ENCODE results near the gene TAMALIN. TPM values are rescaled to one million over a fixed set of nuclear protein-coding genes. Genes with fewer than 3 reads are reported as not detected.

TAMALIN gene
- total RNA-seq, 2 donors from 2014 or later, result 16.5 to 38.6 TPM

DNA sequence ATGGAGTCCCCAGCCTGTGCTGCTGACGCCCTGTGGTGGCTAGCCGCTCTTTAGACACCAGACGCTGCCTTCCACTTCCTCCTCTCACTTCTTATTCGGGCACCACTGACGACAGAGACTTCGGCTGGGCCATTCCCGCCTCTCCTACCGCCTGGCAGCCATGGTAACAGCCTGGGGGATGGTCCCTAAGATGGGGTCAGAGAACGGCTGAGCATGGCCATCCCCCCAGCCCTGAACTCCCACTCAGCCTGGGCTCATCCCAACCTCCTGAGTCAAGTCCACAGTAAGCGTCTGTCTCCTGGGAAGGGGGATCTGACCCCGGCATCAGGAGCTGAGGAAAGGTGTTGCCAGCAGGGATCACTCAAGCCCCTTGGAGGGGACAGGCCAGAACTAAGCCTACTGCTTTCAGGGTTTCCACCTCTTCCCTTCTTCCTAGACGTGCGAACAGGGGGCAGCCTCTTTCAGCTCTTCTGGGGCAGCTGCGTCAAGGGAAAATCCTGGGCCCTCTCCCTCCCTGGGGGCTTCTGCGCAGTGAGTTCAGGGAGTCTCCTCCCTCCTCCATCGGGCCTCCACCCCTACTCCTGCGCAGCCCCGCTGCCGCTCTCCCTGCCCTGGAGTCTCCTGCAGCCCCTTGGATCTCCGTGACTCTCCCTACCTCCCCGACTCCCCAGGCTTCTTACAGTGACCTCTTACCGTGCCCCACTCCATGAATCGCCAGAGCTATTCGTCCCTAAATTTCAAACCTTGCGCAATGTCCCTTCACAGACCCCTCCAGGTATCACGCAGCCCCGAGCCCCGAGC lies 643 bp upstream of the TAMALIN start:
- WGBS, result 47% methylated on average over 25 of the region's 28 CpGs
- no peaks in the 10 kb centered on the region for H3K27me3 ChIP-seq (replicated peaks; ENCODE audit: insufficient read depth)
- peak overlapping the region; percentile 75 to 79 for H3K4me3 ChIP-seq
- intact Hi-C loops (cut with DNase I), result loop anchor here (2.0 kb wide), 1 partner anchor 15 kb away; no protein-coding TSS in a partner anchor
- no peak for TF ChIP-seq POLR2AphosphoS5 (IDR thresholded peaks at IDR 0.05)
- TF ChIP-seq, protein P1, sequence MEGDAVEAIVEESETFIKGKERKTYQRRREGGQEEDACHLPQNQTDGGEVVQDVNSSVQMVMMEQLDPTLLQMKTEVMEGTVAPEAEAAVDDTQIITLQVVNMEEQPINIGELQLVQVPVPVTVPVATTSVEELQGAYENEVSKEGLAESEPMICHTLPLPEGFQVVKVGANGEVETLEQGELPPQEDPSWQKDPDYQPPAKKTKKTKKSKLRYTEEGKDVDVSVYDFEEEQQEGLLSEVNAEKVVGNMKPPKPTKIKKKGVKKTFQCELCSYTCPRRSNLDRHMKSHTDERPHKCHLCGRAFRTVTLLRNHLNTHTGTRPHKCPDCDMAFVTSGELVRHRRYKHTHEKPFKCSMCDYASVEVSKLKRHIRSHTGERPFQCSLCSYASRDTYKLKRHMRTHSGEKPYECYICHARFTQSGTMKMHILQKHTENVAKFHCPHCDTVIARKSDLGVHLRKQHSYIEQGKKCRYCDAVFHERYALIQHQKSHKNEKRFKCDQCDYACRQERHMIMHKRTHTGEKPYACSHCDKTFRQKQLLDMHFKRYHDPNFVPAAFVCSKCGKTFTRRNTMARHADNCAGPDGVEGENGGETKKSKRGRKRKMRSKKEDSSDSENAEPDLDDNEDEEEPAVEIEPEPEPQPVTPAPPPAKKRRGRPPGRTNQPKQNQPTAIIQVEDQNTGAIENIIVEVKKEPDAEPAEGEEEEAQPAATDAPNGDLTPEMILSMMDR (IDR thresholded peaks at IDR 0.05), result no peak
- TF ChIP-seq POLR2A (IDR thresholded peaks at IDR 0.05), result no peak
- no peaks in the 10 kb centered on the region for H3K36me3 ChIP-seq
- no peak for DNase-seq (ENCODE audit: low spot score)
- peaks cover 19% of the 10 kb centered on the region for H3K4me1 ChIP-seq (replicated peaks)
- no peaks in the 10 kb centered on the region for H3K9me3 ChIP-seq
- H3K27ac ChIP-seq, result peak overlapping the region; percentile 87 to 88

DNA sequence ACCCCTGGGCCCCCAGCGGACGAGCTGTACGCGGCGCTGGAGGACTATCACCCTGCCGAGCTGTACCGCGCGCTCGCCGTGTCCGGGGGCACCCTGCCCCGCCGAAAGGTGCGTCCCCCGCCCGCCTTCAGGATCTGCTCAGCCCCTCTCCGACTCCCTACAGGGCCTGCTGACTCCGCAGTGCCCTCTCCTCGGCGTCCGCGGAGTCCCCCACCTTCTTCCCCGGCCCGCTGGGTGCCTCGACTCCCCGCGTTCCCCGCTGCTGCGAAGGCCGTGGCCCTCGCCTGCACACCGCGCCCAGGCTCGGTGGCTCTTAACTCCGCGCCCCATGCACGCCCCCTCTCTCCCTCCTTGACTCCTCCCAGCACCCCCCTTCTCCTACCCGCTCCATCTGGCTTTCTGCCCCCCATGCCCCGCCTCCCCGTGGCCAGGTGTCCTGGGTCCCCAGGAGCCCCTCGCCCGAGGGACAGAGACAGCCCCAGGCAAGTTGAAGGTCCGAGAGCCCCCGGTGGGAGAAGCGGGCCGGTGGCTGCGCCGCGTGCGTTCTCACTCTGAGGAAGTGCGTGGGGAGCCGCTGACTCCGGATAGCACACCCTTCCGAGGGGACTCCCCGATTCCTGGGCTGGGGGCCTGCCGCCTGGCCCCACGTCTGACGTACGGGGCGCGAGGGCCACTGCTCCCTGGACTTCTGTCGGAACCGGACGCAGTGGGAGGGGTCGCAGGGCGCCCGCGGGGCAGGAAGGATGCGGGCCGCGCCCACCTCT lies 594 bp downstream of the TAMALIN start:
- DNase-seq (ENCODE audit: low spot score), result no peak
- peak overlapping the region; percentile 87 to 88 for H3K27ac ChIP-seq
- H3K4me1 ChIP-seq (replicated peaks), result peaks cover 19% of the 10 kb centered on the region
- WGBS, result 4% methylated on average over 60 of the region's 72 CpGs
- intact Hi-C loops (cut with DNase I), result no loop called here
- H3K4me3 ChIP-seq, result peak overlapping the region; percentile 75 to 79
- no peaks in the 10 kb centered on the region for H3K9me3 ChIP-seq
- TF ChIP-seq, protein P1 (IDR thresholded peaks at IDR 0.05), result no peak
- no peak for TF ChIP-seq POLR2A (IDR thresholded peaks at IDR 0.05)
- TF ChIP-seq POLR2AphosphoS5 (IDR thresholded peaks at IDR 0.05), result no peak
- H3K27me3 ChIP-seq (replicated peaks; ENCODE audit: insufficient read depth), result no peaks in the 10 kb centered on the region
- H3K36me3 ChIP-seq, result no peaks in the 10 kb centered on the region

DNA sequence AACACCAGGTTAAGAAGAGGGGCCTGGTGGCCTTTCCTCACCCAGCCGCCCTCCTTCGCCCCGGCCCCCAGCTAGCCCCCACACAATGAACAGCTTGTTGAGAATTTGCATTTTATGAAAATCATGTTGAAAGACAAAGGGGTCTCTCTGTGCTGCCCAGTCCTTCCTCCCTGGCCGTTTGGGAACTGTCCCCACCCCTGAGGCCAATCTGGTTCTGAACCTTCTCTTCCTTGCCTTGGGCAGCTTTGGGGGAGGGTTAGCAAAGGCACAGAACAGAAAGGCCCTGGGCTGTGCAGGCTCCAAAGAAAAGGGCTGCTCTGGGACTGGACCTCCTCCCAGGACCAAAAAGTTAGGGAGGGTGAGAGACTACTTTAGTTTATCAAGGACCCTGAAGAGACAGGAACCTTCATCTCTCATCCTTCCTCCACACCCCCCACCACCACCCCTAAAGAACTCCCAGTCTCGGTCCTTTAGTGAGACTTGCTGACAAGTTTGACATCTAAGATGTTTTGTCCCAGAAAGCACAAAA lies 1.3 kb downstream of the TAMALIN start:
- Histone ChIP-seq H3K36me3 (no peaks in the 10 kb centered on the region), H3K4me1 (replicated peaks) (peaks cover 19% of the 10 kb centered on the region), H3K27me3 (replicated peaks; ENCODE audit: insufficient read depth) (no peaks in the 10 kb centered on the region), H3K4me3 (peak overlapping the region; percentile 75 to 79), H3K9me3 (no peaks in the 10 kb centered on the region), H3K27ac (peak overlapping the region; percentile 87 to 88)
- TF ChIP-seq, protein P1 (IDR thresholded peaks at IDR 0.05), result no peak
- TF ChIP-seq POLR2AphosphoS5 (IDR thresholded peaks at IDR 0.05) (no peak), POLR2A (IDR thresholded peaks at IDR 0.05) (no peak)
- DNase-seq (ENCODE audit: low spot score), result no peak
- intact Hi-C loops (cut with DNase I), result no loop called here
- WGBS, result 58% methylated on average over 5 of the region's 5 CpGs

DNA sequence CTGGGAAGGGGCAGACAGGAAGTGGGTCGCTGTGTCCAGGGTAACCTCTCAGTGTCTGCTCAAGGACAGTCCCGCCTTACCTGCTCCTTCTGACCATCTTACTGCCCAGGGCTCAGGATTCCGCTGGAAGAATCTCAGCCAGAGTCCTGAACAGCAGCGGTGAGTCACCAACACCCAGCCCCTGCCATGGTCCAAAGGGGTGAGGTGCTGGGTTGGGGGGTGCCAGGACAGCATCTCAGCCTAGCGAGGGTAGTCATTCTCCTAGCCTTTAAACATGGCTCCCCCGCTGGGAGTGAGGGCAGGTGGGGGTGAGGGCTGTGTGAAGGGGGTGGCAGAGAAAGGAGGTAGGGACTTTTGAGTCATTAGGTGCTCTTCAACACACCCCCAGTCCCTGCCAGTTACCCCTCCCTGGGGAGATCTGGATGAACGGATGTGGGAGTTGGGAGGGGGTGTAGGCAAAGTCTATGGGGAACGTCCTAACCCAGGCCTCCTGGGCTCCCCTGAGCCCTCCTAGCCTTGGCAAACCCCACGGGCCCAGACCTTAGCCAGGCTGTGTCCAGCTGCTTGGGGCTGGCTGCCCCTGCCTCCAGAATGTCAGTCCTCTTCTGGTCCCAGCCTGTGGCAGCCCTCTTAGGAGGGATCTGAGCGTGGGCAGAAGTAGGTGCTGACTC lies 2.5 kb downstream of the TAMALIN start:
- WGBS, result 82% methylated on average over 10 of the region's 10 CpGs
- Histone ChIP-seq H3K9me3 (no peaks in the 10 kb centered on the region), H3K4me3 (peak overlapping the region in 1 of 2 donors; percentile 79), H3K27ac (peak overlapping the region; percentile 87 to 88), H3K4me1 (replicated peaks) (peaks cover 19% of the 10 kb centered on the region), H3K36me3 (no peaks in the 10 kb centered on the region), H3K27me3 (replicated peaks; ENCODE audit: insufficient read depth) (no peaks in the 10 kb centered on the region)
- no peak for DNase-seq (ENCODE audit: low spot score)
- intact Hi-C loops (cut with DNase I), result no loop called here
- TF ChIP-seq POLR2AphosphoS5 (IDR thresholded peaks at IDR 0.05), result no peak
- TF ChIP-seq, protein P1 (IDR thresholded peaks at IDR 0.05), result no peak
- TF ChIP-seq POLR2A (IDR thresholded peaks at IDR 0.05), result no peak

Data from prostate gland (tissue), 2 donors.